LHCN-M2 (cell line): ENCODE measurements around the gene RETNLB. TPM values are rescaled to one million over a fixed set of nuclear protein-coding genes. Genes with fewer than 3 reads are reported as not detected.

Source experiments
- DNase-seq: peaks from one replicate; pipeline ENCODE4 v3.0.0-alpha.2; 2012; ENCODE audit warnings: low read depth
- polyA plus RNA-seq: library from polyadenylated mRNA; unstranded; fragments of >200 nt; gene quantifications from one replicate; pipeline ENCODE4 v1.2.1, GENCODE V29; 2012; ENCODE audit warnings: missing spikeins
- total RNA-seq: library from RNA; depleted of rRNA; stranded (reverse); fragments of >200 nt; gene quantifications from 2 replicates; pipeline ENCODE4 v1.2.3, GENCODE V29; 2014; rRNA removed

RETNLB gene
- not detected in 2 replicates for total RNA-seq
- not detected for polyA plus RNA-seq

GRCh38 chr3:108757404-108757982 is at the start of gene RETNLB:
RETNLB (minus strand) TSS chr3:108757410; CDS start chr3:108757185, 225 bp downstream.
- DNase-seq: no peak

GRCh38 chr3:108806316-108806715 is 49.1 kb upstream of the RETNLB start:
- no peak for DNase-seq

GRCh38 chr3:108804966-108805365 is 47.8 kb upstream of the RETNLB start:
- DNase-seq: no peak

- no peak for DNase-seq
Observed at GRCh38 chr3:108804437-108804836, 47.2 kb upstream of the RETNLB start.

GRCh38 chr3:108791473-108791872 is 34.3 kb upstream of the RETNLB start:
- no peak for DNase-seq

- DNase-seq: no peak
Observed at GRCh38 chr3:108780235-108780634, 23.0 kb upstream of the RETNLB start.

- DNase-seq: no peak
Observed at GRCh38 chr3:108779496-108779895, 22.3 kb upstream of the RETNLB start.

GRCh38 chr3:108775649-108776048 is 18.4 kb upstream of the RETNLB start:
- no peak for DNase-seq

- DNase-seq: no peak
Observed at GRCh38 chr3:108767253-108767652, 10.0 kb upstream of the RETNLB start.

GRCh38 chr3:108755686-108756085 is 1.5 kb downstream of the RETNLB start:
- DNase-seq: no peak

- no peak for DNase-seq
Observed at GRCh38 chr3:108744762-108745161, 12.4 kb downstream of the RETNLB start.

- DNase-seq: no peak
Observed at GRCh38 chr3:108742929-108743328, 14.3 kb downstream of the RETNLB start.

GRCh38 chr3:108736821-108737220 is 20.4 kb downstream of the RETNLB start:
- no peak for DNase-seq

GRCh38 chr3:108728934-108729333 is 28.3 kb downstream of the RETNLB start:
- no peak for DNase-seq

- no peak for DNase-seq
Observed at GRCh38 chr3:108728105-108728504, 29.1 kb downstream of the RETNLB start.

- DNase-seq: no peak
Observed at GRCh38 chr3:108724101-108724500, 33.1 kb downstream of the RETNLB start.

GRCh38 chr3:108722724-108723123 is 34.5 kb downstream of the RETNLB start:
- DNase-seq: no peak

GRCh38 chr3:108719178-108719806 is 37.9 kb downstream of the RETNLB start:
- DNase-seq: no peak

- no peak for DNase-seq
Observed at GRCh38 chr3:108718454-108718853, 38.8 kb downstream of the RETNLB start.

GRCh38 chr3:108713816-108714215 is 43.4 kb downstream of the RETNLB start:
- DNase-seq: no peak

- DNase-seq: no peak
Observed at GRCh38 chr3:108713009-108713516, 44.1 kb downstream of the RETNLB start.
